ENCODE results near the gene SBK2. TPM values are rescaled to one million over a fixed set of nuclear protein-coding genes. Genes with fewer than 3 reads are reported as not detected.

SBK2 gene
- total and polyA plus RNA-seq, 2 experiments from 2014 or later, result 1.1 to 2.0 TPM

DNA sequence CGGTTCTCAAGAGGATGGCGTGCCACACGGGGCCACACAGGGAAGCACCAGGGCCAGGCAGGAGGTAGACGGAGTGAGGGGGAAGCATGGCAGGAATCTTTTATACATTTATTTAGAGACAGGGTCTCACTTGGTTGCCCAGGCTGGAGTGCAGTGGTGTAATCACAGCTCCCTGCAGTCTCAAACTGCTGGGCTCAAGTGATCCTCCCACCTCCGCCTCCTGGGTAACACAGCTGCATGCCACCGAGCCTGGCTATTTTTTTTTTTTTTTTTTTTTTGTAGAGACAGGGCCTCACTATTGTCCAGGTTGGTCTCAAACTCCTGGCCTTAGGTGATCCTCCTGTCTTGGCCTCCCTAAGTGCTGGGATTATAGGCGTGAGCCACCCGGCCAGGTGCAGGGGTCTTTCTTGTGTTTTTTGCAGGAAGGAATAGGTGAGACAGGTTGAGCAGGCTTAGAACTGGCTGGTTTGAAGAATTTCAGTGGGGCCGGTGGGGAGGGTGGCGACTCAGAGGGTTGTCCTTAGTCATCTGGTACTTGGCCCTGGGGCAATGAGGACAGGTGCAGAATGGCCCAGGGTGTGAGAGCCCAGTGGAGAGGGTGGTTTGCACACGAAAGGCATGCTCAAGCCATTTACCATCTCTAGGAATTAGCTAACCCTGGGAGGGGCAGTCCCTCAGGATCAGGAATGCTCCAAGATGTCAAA, 41.1 kb downstream of the SBK2 start:
- peaks cover 2% of the 10 kb centered on the region for H3K27me3 Mint-ChIP-seq (ENCODE audit: insufficient read depth, low read depth, poor library complexity)
- no peak overlapping the region for H3K4me3 ChIP-seq
- no peak overlapping the region for H2AFZ ChIP-seq
- H3K9me2 ChIP-seq (ENCODE audit: insufficient read depth), result no peaks in the 10 kb centered on the region
- peaks cover 9% of the 10 kb centered on the region; the same call in 1 of the 2 replicates for H3K4me1 ChIP-seq (ENCODE audit: insufficient read depth)
- no peak for DNase-seq (ENCODE audit: low spot score)
- no peaks in the 10 kb centered on the region; the same call in 2 of the 3 replicates for H3K36me3 Mint-ChIP-seq (ENCODE audit: low read depth)
- H3K4me3 Mint-ChIP-seq, result no peak overlapping the region; the same call in 2 of the 3 replicates
- no peaks in the 10 kb centered on the region for H3K36me3 ChIP-seq (ENCODE audit: insufficient read depth)
- H3K4me2 ChIP-seq, result no peak overlapping the region
- TF ChIP-seq EZH2phosphoT487 (IDR thresholded peaks at IDR 0.05; ENCODE audit: unreplicated experiment) (no peak), NANOG (IDR thresholded peaks at IDR 0.05; ENCODE audit: borderline replicate concordance) (no peak), EZH2 (IDR thresholded peaks at IDR 0.05; ENCODE audit: low read depth, unreplicated experiment) (no peak), ZNF331 (CRISPR knock-in tag; IDR thresholded peaks at IDR 0.05; ENCODE audit: low read depth) (no peak), ZNF114 (CRISPR knock-in tag; IDR thresholded peaks at IDR 0.05) (no peak), CREB1 (CRISPR knock-in tag; IDR thresholded peaks at IDR 0.05; ENCODE audit: low read depth) (no peak), STAT1 (IDR thresholded peaks at IDR 0.05; ENCODE audit: unreplicated experiment) (no peak)
- TF ChIP-seq, protein P1, sequence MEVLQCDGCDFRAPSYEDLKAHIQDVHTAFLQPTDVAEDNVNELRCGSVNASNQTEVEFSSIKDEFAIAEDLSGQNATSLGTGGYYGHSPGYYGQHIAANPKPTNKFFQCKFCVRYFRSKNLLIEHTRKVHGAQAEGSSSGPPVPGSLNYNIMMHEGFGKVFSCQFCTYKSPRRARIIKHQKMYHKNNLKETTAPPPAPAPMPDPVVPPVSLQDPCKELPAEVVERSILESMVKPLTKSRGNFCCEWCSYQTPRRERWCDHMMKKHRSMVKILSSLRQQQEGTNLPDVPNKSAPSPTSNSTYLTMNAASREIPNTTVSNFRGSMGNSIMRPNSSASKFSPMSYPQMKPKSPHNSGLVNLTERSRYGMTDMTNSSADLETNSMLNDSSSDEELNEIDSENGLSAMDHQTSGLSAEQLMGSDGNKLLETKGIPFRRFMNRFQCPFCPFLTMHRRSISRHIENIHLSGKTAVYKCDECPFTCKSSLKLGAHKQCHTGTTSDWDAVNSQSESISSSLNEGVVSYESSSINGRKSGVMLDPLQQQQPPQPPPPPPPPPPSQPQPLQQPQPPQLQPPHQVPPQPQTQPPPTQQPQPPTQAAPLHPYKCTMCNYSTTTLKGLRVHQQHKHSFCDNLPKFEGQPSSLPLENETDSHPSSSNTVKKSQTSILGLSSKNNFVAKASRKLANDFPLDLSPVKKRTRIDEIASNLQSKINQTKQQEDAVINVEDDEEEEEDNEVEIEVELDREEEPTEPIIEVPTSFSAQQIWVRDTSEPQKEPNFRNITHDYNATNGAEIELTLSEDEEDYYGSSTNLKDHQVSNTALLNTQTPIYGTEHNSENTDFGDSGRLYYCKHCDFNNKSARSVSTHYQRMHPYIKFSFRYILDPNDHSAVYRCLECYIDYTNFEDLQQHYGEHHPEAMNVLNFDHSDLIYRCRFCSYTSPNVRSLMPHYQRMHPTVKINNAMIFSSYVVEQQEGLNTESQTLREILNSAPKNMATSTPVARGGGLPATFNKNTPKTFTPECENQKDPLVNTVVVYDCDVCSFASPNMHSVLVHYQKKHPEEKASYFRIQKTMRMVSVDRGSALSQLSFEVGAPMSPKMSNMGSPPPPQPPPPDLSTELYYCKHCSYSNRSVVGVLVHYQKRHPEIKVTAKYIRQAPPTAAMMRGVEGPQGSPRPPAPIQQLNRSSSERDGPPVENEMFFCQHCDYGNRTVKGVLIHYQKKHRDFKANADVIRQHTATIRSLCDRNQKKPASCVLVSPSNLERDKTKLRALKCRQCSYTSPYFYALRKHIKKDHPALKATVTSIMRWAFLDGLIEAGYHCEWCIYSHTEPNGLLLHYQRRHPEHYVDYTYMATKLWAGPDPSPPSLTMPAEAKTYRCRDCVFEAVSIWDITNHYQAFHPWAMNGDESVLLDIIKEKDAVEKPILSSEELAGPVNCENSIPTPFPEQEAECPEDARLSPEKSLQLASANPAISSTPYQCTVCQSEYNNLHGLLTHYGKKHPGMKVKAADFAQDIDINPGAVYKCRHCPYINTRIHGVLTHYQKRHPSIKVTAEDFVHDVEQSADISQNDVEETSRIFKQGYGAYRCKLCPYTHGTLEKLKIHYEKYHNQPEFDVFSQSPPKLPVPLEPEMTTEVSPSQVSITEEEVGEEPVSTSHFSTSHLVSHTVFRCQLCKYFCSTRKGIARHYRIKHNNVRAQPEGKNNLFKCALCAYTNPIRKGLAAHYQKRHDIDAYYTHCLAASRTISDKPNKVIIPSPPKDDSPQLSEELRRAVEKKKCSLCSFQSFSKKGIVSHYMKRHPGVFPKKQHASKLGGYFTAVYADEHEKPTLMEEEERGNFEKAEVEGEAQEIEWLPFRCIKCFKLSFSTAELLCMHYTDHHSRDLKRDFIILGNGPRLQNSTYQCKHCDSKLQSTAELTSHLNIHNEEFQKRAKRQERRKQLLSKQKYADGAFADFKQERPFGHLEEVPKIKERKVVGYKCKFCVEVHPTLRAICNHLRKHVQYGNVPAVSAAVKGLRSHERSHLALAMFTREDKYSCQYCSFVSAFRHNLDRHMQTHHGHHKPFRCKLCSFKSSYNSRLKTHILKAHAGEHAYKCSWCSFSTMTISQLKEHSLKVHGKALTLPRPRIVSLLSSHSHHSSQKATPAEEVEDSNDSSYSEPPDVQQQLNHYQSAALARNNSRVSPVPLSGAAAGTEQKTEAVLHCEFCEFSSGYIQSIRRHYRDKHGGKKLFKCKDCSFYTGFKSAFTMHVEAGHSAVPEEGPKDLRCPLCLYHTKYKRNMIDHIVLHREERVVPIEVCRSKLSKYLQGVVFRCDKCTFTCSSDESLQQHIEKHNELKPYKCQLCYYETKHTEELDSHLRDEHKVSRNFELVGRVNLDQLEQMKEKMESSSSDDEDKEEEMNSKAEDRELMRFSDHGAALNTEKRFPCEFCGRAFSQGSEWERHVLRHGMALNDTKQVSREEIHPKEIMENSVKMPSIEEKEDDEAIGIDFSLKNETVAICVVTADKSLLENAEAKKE (CRISPR knock-in tag; IDR thresholded peaks at IDR 0.05), result no peak
- TF ChIP-seq, protein P2, sequence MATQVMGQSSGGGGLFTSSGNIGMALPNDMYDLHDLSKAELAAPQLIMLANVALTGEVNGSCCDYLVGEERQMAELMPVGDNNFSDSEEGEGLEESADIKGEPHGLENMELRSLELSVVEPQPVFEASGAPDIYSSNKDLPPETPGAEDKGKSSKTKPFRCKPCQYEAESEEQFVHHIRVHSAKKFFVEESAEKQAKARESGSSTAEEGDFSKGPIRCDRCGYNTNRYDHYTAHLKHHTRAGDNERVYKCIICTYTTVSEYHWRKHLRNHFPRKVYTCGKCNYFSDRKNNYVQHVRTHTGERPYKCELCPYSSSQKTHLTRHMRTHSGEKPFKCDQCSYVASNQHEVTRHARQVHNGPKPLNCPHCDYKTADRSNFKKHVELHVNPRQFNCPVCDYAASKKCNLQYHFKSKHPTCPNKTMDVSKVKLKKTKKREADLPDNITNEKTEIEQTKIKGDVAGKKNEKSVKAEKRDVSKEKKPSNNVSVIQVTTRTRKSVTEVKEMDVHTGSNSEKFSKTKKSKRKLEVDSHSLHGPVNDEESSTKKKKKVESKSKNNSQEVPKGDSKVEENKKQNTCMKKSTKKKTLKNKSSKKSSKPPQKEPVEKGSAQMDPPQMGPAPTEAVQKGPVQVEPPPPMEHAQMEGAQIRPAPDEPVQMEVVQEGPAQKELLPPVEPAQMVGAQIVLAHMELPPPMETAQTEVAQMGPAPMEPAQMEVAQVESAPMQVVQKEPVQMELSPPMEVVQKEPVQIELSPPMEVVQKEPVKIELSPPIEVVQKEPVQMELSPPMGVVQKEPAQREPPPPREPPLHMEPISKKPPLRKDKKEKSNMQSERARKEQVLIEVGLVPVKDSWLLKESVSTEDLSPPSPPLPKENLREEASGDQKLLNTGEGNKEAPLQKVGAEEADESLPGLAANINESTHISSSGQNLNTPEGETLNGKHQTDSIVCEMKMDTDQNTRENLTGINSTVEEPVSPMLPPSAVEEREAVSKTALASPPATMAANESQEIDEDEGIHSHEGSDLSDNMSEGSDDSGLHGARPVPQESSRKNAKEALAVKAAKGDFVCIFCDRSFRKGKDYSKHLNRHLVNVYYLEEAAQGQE (IDR thresholded peaks at IDR 0.05; ENCODE audit: unreplicated experiment), result no peak
- TF ChIP-seq, protein P3, sequence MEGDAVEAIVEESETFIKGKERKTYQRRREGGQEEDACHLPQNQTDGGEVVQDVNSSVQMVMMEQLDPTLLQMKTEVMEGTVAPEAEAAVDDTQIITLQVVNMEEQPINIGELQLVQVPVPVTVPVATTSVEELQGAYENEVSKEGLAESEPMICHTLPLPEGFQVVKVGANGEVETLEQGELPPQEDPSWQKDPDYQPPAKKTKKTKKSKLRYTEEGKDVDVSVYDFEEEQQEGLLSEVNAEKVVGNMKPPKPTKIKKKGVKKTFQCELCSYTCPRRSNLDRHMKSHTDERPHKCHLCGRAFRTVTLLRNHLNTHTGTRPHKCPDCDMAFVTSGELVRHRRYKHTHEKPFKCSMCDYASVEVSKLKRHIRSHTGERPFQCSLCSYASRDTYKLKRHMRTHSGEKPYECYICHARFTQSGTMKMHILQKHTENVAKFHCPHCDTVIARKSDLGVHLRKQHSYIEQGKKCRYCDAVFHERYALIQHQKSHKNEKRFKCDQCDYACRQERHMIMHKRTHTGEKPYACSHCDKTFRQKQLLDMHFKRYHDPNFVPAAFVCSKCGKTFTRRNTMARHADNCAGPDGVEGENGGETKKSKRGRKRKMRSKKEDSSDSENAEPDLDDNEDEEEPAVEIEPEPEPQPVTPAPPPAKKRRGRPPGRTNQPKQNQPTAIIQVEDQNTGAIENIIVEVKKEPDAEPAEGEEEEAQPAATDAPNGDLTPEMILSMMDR (conservative IDR thresholded peaks at IDR 0.05; ENCODE audit: low read depth in 2 of 2), result no peak
- no peak overlapping the region for H3K27ac ChIP-seq (ENCODE audit: low read depth)
- ATAC-seq, result peak; percentile 62
- H3K79me2 ChIP-seq (replicated peaks; ENCODE audit: insufficient read depth), result no peaks in the 10 kb centered on the region
- H3K9me3 Mint-ChIP-seq, result no peaks in the 10 kb centered on the region; the same call in 2 of the 3 replicates
- no peaks in the 10 kb centered on the region for H3F3A ChIP-seq (replicated peaks; ENCODE audit: low read depth)
- H3K27ac Mint-ChIP-seq, result no peak overlapping the region
- no peaks in the 10 kb centered on the region for H3K27me3 ChIP-seq (ENCODE audit: insufficient read depth)
- H3K4me1 Mint-ChIP-seq, result peaks cover 16% of the 10 kb centered on the region
- H4K20me1 ChIP-seq (replicated peaks; ENCODE audit: insufficient read depth), result no peaks in the 10 kb centered on the region
